Amniotic epithelial cell (primary cell): Measurements from ENCODE around the gene DOLK.

ENCODE experiments used
- DNase-seq: peaks from one replicate; pipeline ENCODE4 v3.0.0-alpha.2; 2010; ENCODE audit warnings: low read depth

DOLK gene

GRCh38 chr9:128933731-128934130 is 13.7 kb downstream of the DOLK start:
- no peak for DNase-seq

DNA sequence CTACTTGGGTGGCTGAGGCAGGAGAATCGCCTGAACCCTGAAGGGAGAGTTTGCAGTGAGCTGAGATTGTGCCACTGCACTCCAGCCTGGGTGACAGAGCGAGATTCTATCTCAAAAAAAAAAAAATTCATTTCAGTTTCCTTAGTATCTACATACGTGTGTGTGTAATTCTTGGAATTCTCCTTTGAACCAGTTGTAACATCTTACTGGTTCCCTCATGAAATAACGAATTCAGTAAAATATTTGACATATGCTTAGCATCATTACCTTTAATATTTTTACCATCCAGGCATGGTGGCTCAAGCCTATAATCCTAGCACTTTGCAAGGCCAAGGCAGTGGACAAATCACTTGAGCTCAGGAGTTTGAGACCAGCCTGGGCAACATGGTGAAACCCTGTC is 17.8 kb downstream of the DOLK start:
- DNase-seq, result no peak

GRCh38 chr9:128928624-128929023 is 18.8 kb downstream of the DOLK start:
- no peak for DNase-seq

GRCh38 chr9:128927731-128928411 is 19.5 kb downstream of the DOLK start:
- DNase-seq, result no peak

GRCh38 chr9:128923493-128923883 is 23.9 kb downstream of the DOLK start:
- no peak for DNase-seq

DNA sequence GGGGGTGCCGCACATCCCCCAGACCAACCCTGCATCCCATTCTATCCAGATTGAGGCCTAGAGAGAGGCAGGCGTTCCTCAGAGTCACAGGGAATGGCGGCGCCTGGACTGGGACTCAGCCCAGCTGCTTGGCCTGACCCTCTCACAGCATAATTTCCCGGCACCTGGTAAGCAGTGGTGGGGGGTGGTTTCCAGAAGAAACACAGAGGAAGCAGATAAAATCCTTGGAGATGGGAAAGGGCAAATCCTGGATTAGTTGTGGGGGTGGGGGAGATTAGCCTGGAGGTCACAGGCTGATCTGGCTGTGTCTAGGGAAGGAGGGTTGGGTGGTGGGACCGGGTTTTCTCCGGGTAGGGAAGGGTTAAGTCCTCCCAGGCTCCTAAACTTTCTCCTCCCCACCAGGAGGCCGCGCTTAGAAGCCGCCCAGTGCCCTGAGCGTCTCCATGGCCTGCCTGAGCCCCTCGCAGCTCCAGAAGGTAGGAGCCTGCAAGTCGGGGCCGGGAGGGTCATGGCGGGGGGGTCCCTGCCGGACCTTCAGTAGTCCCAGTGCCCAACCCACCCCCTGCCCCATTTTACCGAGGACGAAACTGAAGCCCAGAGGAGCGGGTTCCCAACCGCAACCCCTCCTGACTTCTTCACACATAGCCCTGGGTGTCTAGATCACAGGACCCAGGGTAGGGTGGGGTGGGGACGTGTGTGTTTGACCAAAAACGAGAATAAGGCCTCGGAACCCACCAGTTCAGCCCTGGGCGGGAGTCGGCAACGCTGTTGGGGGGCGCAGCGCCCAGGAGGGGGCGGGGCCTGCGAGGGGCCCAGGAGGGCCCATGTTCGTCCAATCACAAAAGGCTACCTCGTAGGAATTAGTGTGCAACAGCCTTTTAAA is 25.3 kb downstream of the DOLK start:
- DNase-seq, result peak; percentile 77

GRCh38 chr9:128920381-128921058 is 26.9 kb downstream of the DOLK start, which contains the start of gene PHYHD1:
Gene PHYHD1, plus strand, starts transcription at chr9:128920982. Its CDS starts 1,342 bp downstream, at chr9:128922324.
- DNase-seq, result peak; percentile 77

DNA sequence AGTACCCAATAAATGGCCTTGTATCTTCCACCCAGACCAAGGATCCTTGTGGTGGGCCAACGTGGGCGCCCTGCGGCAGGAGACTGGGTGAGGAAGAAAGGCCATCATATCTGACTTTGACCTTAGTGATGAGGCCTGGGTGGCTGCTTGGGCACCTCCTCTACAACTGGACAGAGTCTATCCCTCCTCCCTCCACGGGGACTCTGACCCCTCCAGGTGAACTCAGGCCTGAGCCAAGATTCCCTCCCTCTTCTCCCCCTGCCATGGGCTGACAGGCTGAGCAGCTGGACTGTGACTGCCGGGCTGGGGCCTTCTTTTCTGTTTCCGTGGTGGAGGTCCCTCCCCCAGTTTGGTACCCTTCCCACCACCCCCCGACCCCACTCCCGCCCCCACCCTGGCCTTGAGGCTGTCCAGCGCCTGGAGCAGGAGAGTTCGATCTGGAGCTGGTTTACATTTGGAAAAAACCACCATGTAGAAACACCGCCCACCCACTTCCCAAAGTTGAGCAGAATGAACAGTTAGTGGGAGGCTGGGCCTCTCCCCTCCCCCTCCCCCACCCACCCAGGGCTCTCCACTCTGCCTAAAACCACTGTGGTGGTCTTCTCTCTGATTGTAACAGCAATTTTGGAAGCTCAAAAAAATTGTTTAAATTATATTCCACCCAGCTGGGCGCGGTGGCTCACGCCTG is 27.9 kb downstream of the DOLK start:
- no peak for DNase-seq

DNA sequence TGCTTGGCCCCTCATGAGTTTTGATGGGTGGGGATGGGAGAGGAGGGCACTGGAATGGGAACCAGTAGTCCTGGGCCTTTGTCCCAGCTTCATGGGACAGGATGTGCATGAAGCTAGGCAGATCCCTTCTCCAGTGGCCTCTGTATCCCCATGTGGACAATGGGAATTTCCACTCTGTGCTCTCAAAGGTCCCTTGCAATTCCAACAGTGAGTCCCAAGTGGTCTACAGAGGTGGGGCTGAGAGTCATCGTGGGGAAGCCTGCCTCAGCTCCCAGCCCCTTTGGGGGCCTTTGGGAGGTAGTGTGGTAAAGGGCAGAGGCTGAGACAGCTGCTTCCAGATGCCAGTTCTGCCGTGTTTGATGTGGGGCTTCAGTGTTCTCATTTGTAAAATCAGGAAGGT is 28.5 kb downstream of the DOLK start:
- DNase-seq, result no peak

DNA sequence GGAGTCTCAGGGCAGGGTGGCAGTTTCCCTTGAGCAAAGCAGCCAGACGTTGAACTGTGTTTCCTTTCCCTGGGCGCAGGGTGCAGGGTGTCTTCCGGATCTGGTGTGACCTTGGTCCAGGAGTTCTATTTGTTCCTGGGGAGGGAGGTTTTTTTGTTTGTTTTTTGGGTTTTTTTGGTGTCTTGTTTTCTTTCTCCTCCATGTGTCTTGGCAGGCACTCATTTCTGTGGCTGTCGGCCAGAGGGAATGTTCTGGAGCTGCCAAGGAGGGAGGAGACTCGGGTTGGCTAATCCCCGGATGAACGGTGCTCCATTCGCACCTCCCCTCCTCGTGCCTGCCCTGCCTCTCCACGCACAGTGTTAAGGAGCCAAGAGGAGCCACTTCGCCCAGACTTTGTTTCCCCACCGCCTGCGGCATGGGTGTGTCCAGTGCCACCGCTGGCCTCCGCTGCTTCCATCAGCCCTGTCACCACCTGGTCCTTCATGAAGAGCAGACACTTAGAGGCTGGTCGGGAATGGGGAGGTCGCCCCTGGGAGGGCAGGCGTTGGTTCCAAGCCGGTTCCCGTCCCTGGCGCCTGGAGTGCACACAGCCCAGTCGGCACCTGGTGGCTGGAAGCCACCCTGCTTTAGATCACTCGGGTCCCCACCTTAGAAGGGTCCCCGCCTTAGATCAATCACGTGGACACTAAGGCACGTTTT is 30.1 kb downstream of the DOLK start:
- peak; percentile 73 for DNase-seq

GRCh38 chr9:128916745-128917144 is 30.7 kb downstream of the DOLK start:
- DNase-seq, result no peak

- no peak for DNase-seq
These were observed 31.2 kb downstream of the DOLK start for GRCh38 chr9:128916204-128916603.

DNA sequence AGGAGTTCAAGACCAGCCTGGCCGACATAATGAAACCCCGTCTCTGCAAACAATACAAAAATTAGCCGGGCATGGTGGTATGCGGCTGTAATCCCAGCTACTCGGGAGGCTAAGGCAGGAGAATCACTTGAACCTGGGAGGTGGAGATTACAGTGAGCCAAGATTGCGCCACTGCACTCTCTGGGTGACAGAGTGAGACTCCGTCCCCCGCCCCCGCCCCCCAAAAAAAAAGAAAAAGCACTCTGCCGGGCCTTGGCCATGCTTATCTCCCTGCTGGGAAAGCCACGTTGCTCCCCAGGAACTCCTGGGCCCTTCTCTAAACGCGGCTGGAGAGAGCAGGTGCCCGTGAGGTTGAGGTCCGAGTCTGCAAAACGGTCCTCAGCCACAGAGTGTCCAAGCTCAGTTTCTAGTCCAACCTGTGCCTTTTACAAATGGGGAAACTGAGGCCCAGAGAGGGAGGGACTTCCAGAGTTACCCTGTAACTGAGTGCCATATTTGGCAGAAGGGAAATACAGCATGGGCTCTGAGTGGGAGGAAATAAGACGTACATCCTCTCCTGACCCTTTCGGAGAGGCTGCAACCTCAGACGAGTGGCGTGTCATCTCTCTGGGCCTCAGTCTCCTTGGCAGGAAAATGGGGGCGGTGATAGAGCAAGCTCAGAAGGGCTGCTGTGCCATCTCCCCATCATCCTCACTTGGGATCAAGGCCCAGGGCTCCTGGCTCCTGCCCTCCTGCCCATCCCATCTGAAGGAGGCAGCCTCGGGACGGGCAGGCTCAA is 33.2 kb downstream of the DOLK start:
- no peak for DNase-seq

DNA sequence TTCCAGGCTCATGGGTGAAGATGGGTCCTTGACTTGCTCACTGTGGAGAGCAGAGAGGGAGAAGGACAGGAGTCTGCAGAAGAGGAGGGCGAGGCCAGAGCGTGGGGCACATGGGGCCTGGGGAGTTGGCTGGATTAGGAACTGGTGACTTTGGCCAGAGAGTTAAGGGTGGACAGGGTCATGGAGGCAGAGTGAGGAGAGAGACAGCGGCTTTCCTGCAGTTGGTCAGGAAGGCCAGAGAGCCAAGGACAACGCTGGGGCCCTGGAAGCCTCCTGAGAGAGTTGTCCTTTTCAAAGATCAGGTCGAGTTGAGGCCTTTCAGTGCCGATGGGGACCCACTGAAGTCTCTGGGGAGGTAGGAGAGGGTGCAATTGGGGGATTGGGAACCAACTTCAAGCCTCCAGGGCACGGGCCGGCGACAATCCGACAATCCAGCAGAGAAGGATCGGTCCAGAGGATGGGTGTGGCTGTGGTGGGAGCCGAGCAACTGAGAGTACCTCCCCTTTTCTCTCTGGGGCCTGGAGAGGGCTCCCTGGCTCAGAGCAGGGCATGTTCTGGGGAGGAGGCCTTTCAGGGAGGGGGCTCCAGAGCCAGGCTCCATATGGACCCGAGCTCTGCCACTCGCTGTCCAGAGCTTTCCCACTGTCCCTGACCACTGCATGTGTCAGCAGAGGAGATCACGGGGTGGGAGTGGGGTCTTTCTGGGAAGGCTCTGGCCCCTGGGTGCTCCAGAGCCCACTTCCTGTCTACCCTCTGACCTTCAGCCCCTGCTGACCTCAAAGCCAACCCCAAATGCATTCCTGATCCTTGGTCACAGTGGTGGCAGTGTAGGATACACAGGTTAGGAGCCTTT is 34.1 kb downstream of the DOLK start:
- DNase-seq, result no peak

- DNase-seq, result peak; percentile 94
These were observed 35.0 kb downstream of the DOLK start for GRCh38 chr9:128912270-128912853.

DNA sequence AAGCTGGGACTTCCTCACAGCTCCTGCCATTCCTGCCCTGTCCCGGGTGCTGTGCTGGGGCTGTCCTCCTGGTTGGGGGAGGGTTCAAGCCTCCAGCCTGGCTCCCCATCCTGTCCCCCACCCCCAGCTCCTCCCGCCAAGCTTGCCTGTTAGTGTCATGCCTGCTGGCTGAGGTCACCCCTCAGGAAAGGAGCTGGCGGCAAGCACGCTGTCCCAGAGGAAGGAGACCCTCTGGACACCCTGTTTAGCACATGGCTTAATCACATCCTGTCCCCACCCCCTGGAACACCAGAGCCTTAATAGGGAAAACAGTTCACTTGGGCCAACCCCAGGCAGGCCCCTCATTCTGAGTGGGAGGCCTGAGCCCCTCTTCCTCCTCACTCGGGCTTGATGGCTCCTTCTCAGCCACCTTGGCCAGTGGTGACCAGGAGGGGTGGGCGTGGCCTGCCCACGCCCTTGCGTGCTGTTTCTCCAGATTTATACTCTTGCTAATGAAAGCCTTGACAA is 35.8 kb downstream of the DOLK start:
- no peak for DNase-seq

GRCh38 chr9:128910906-128911305 is 36.5 kb downstream of the DOLK start:
- DNase-seq, result no peak

GRCh38 chr9:128909859-128910258 is 37.5 kb downstream of the DOLK start:
- DNase-seq, result no peak

DNA sequence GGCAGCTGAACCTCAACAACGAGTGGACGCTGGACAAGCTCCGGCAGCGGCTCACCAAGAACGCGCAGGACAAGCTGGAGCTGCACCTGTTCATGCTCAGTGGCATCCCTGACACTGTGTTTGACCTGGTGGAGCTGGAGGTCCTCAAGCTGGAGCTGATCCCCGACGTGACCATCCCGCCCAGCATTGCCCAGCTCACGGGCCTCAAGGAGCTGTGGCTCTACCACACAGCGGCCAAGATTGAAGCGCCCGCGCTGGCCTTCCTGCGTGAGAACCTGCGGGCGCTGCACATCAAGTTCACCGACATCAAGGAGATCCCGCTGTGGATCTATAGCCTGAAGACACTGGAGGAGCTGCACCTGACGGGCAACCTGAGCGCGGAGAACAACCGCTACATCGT is 39.0 kb downstream of the DOLK start:
- no peak for DNase-seq
